Measurements from ENCODE around the gene LITAF. TPM values are rescaled to one million over a fixed set of nuclear protein-coding genes. Genes with fewer than 3 reads are reported as not detected.

LITAF gene
- total RNA-seq, 1 donor from 2014 or later: 179 TPM

GRCh38 chr16:11630046-11630767, 43.5 kb upstream of the LITAF start:
- Mint-ChIP-seq H3K36me3 (ENCODE audit: unreplicated experiment) (no peaks in the 10 kb centered on the region), H3K27ac (ENCODE audit: unreplicated experiment) (peak overlapping the region; percentile 56), H3K9me3 (ENCODE audit: unreplicated experiment) (no peaks in the 10 kb centered on the region), H3K4me1 (ENCODE audit: unreplicated experiment) (peaks cover 78% of the 10 kb centered on the region), H3K27me3 (ENCODE audit: unreplicated experiment) (no peaks in the 10 kb centered on the region), H3K4me3 (ENCODE audit: unreplicated experiment) (no peak overlapping the region)
- DNase-seq (ENCODE audit: extremely low spot score, unreplicated experiment): no peak
- no peak for TF ChIP-seq CTCF (IDR thresholded peaks at IDR 0.05)

DNA sequence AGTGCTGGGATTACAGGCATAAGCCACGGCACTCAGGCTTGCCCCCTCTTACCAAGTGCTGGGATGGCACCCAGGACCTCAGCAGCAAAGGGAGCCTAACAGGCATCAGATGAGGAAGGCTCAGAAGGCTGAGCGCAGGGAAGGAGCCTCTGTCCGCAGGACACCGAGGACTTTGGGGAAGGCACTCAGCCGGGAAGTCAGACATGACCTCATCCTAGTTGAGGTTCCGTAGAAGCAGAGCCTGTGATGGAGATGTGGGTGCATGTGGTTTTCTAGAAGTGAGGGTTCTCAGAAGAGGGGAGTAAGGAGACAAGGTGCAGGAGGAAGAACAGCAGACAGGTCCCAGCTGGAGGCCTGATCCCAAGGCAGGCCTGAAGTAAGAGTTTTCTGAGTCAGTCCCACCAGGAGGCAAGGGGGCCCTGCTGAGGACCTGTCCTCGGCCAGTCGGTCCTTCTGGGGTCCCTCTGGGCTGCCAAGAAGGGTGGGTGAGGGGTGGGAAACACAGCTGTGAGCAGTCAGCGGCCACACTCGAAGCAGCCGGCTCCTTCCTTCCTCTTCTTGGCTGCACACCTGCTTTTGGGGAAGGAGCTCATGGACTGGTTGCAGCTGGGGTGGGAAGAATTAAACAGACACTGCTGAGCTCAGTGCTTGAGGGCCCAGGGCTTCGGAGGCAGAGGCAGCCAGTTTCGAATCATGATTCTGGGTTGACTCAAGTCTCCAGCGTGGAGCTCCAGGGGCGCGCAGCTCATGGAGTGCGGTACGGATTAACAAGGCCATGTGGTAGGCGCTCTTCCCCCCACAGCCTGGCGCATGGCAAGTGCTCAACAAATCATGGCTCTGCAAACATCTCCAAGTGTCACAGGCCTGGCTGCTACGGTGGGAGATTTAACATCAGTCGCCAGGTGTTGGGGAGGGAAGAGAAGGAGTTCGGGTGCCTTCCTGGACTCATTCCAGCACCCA, 42.6 kb upstream of the LITAF start:
- H3K4me1 Mint-ChIP-seq (ENCODE audit: unreplicated experiment): peaks cover 85% of the 10 kb centered on the region
- TF ChIP-seq CTCF (IDR thresholded peaks at IDR 0.05): no peak
- H3K27ac Mint-ChIP-seq (ENCODE audit: unreplicated experiment): peak overlapping the region; percentile 56
- no peaks in the 10 kb centered on the region for H3K9me3 Mint-ChIP-seq (ENCODE audit: unreplicated experiment)
- no peaks in the 10 kb centered on the region for H3K27me3 Mint-ChIP-seq (ENCODE audit: unreplicated experiment)
- no peaks in the 10 kb centered on the region for H3K36me3 Mint-ChIP-seq (ENCODE audit: unreplicated experiment)
- H3K4me3 Mint-ChIP-seq (ENCODE audit: unreplicated experiment): no peak overlapping the region
- DNase-seq (ENCODE audit: extremely low spot score, unreplicated experiment): no peak

DNA sequence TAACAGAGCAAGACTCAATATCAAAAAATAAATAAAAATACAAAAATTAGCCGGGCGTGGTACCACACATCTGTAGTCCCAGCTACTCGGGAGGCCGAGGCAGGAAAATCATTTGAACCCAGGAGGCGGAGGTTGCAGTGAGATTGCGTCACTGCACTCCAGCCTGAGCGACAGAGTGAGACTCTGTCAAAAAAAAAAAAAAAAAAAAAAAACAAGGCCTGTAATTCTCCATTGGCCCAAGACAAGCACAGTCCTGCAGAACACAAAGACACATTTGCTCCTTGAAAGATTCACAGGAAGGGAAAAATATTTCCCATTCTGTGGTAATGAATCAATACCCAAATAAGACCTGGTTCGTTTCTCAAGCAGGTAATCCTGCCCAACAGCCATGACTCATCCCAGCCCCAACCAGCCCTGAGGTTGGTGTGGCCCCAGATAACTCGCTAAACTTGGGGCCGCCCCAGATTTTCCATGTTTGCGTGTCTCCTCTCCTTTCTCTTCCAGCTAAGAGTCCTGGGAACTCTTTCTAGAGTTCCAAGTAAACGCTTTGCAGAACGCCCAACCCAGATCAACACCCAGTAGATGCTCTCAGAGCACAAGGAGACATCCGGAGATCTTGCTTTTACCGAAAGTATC, 41.2 kb upstream of the LITAF start:
- Mint-ChIP-seq H3K36me3 (ENCODE audit: unreplicated experiment) (no peaks in the 10 kb centered on the region), H3K27me3 (ENCODE audit: unreplicated experiment) (no peaks in the 10 kb centered on the region), H3K4me3 (ENCODE audit: unreplicated experiment) (no peak overlapping the region), H3K9me3 (ENCODE audit: unreplicated experiment) (no peaks in the 10 kb centered on the region), H3K27ac (ENCODE audit: unreplicated experiment) (peak overlapping the region; percentile 71), H3K4me1 (ENCODE audit: unreplicated experiment) (peaks cover 77% of the 10 kb centered on the region)
- DNase-seq (ENCODE audit: extremely low spot score, unreplicated experiment): no peak
- no peak for TF ChIP-seq CTCF (IDR thresholded peaks at IDR 0.05)

- no peak for DNase-seq (ENCODE audit: extremely low spot score, unreplicated experiment)
- Mint-ChIP-seq H3K9me3 (ENCODE audit: unreplicated experiment) (no peaks in the 10 kb centered on the region), H3K4me3 (ENCODE audit: unreplicated experiment) (no peak overlapping the region), H3K27me3 (ENCODE audit: unreplicated experiment) (no peaks in the 10 kb centered on the region), H3K27ac (ENCODE audit: unreplicated experiment) (no peak overlapping the region), H3K36me3 (ENCODE audit: unreplicated experiment) (no peaks in the 10 kb centered on the region), H3K4me1 (ENCODE audit: unreplicated experiment) (peaks cover 74% of the 10 kb centered on the region)
- TF ChIP-seq CTCF (IDR thresholded peaks at IDR 0.05): no peak
Observed at GRCh38 chr16:11627292-11627663, 40.6 kb upstream of the LITAF start.

Data from osteocyte (in vitro differentiated cells).